GM21737 (cell line): Measurements from ENCODE around the gene CHST7.

Source experiments
- ATAC-seq: cut with Tn5 transposase; IDR thresholded peaks from one replicate; pipeline ENCODE4 v1.9.1; 2021; ENCODE audit warnings: mild to moderate bottlenecking, moderate library complexity; ENCODE audit not compliant: unreplicated experiment

The CHST7 gene

GRCh38 chrX:46573892-46574773 lies 568 bp downstream of the CHST7 start:
- ATAC-seq: peak; percentile 37

GRCh38 chrX:46574774-46575381 lies 1.3 kb downstream of the CHST7 start:
- ATAC-seq: peak; percentile 22

DNA sequence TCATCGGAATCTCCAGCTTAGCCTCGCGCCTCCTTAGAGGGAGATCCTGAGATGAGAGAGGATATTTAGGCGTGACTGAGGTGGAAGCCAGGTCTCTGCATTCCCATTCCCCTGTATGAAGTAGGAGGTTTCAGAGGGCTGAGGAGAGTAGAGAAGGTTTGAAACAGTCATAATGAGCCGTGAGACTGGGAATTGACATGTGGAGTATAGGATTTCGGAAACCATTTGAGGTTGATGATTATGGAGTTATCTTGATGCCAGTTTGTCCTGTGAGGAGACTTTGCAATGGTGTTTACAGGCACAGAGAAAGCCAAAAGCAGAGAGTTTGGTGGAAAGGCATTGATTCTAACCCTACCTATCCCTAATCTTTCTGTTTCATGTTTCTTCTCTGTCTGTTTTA lies 2.0 kb downstream of the CHST7 start:
- ATAC-seq: no peak

DNA sequence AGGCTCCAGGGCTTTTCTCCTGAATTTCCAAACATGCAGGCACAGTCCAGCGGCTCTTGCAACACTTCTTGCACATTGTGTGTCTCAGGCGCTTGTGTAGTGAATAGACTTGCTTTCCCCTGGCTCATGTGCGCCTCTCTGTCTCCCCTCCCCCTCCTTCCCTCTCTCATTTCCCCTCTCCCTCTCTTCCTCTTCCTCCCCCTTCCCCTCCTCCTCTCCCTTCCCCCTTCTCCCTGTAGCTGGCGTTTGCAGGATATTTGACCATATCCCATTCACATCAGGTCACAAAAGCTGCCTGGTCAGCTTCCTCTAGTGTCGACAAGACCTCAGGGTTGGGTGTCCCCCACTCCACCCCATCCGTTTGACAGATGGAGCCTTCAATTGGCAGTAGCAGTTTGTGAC lies 2.4 kb downstream of the CHST7 start:
- ATAC-seq: no peak

DNA sequence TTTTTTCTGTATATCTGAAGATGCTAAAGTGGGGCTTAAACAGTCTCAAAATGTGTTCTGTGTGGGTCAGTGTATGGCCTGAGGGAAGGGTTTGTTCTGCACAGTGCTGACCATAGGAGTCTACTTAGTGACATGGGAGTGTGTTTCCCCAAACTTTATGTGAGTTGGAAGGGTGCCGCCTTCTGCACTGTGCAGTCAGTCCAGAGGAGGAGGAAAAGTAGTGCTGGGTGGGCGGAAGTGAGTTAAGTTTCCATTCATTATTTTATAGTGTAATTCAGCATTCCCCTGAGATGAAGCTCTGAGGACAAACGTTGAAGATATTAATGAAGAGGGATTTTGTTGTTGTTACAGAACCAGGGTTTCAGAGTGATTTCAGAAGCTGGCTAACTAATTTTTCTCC lies 2.9 kb downstream of the CHST7 start:
- no peak for ATAC-seq

GRCh38 chrX:46577221-46578005 lies 3.8 kb downstream of the CHST7 start:
- ATAC-seq: no peak

- no peak for ATAC-seq
Measured at GRCh38 chrX:46579250-46579649, 5.7 kb downstream of the CHST7 start.

DNA sequence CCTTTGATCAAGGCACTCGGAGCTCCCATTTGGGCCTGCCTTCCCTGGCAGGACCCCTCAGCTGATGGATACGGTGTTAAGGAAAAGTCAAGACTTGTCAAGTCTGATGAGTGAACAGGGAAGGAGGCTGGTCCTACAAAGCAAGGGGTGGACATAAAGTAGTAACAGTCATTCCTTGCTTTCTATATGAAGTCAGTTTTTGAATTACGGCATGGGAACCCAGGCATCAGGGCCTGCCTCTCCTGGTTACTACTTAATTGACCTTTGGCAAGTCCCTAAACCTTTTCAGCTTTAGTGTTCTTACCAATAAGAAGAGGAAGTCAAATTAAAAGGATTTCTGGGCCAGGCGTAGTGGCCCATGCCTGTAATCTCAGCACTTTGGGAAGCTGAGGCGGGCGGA lies 7.0 kb downstream of the CHST7 start:
- no peak for ATAC-seq

DNA sequence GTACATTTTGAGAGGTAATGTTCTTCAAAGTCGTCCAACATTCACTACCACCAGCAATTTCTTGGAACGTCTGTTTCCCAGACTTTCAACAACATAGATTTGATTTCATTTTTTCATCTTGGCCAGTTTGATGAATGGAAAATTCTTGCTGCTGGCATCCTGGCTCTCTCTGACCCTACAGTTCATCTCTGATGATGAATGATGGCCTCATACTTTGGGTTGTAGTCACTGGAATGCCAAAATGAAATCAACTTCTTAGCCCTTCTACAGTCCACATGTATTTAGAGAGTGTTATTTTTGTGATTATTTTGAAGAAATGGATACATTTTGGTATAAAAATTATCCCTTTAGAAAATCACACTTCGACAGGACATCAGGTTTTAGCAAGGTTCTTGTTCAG lies 8.8 kb downstream of the CHST7 start:
- ATAC-seq: no peak

DNA sequence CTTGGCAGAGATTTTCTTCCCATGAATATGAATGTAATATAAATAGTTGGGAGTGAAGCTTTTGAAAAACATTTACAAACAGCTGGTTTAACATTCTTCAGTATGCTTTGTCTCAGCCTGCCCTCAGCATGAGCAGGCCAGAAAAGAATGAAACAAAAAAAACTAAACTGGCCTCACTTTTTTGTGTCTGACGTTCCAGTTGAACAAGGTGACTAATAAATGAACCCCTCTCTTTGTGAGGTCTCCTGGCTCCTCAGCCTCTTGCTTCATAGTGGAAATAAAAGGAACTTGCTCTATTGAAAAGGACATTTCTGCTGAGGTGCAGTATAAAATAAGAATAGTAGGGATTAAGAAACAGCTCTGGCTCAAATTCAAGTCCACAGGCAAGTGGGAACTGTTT lies 9.4 kb downstream of the CHST7 start:
- ATAC-seq: no peak

DNA sequence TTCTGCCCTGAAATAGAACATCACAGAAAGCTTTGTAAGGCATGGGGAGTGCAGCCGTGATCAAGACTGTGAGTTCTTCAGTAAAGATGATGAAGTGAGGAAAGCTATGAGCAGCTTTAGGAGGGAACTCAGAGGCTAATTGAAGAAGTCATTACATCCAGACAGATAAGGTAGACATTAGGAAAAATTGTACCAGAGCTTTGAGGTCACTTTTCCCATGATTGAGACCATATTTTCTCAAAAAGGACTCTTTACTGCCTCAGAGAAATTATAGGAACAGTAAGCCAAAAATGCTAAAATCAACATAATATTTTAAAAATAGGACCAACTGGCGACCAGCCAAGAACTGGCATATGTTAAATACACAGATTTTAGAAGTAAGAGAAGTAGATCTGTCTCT lies 11.2 kb downstream of the CHST7 start:
- ATAC-seq: no peak

DNA sequence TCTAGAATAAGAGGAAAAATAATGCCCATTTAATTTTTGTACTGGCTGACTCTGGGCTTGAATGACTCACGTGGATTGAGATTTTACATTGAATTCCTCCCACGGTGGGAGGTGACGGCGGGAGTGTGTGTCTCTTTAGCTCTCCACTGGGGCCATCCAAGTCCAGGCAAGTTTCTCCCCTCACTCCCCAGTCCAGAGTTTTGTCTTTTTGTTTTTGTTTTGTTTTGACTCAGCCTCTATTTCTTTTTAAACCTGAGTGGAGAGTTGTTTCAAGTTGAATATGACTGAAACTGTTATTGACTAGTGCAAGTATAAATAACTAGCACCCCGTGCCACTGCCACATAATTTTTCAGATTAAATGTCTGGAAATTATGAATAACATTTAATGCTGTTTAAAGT lies 13.6 kb downstream of the CHST7 start:
- no peak for ATAC-seq

DNA sequence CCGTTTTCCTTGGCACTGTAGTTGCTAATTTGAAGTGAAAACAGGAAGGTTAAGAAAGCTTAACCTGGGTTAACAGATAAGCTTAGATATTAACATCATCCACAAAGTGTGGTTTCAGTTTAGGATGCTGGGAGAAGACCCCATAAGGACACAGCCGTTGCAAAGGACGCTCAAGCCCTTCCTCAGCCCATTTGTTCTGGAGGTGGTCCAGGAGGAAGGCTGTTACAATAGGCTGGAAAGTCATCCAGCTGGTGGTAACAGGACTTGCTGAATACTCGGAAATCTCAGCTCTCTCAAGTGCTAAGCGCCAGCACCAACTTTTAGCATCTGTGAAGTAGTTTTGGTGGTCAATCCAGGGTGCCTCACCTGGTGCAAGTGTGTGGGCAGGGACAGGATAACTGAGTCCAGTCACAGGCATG lies 14.2 kb downstream of the CHST7 start:
- ATAC-seq: no peak

DNA sequence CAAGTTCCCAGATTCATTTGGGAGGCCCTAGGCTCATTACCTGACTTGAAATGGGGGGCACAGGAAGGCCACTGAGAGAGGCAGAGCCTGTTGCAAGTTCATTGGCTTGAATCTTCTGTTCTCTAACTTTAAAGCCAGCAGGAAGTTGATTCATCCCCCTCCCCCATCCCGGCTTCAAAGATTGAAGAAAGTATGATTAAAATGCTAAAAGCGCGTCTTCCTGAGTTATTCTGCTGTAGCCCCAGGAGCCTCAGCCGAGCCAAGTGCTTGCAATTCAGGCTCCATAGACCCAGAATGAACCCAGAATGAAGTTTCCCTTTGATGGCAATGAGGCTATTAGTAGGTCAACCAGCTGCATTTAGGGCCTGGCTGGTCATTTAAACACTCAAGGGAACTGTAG lies 14.7 kb downstream of the CHST7 start:
- ATAC-seq: no peak

GRCh38 chrX:46589977-46590723 lies 16.6 kb downstream of the CHST7 start:
- no peak for ATAC-seq

DNA sequence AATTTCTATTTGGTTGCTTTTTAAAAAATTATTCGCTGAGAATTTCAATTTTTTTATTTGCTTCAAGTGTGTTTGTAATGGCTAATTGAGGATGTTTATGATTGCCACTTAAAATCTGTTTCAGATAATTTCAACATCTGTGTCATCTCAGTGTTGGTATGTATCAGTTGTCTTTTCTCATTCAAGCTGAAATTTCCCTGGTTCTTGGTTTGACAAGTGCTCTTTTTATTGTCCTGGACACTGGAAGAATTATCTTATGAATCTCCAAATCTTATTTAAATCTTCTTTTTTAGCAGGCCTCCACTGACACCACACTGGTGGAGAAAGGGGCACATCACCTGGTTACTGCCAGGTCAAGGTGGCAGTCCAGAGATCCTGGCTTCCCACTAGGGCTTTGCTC lies 21.5 kb downstream of the CHST7 start:
- no peak for ATAC-seq

GRCh38 chrX:46597208-46597607 lies 23.6 kb downstream of the CHST7 start:
- no peak for ATAC-seq

DNA sequence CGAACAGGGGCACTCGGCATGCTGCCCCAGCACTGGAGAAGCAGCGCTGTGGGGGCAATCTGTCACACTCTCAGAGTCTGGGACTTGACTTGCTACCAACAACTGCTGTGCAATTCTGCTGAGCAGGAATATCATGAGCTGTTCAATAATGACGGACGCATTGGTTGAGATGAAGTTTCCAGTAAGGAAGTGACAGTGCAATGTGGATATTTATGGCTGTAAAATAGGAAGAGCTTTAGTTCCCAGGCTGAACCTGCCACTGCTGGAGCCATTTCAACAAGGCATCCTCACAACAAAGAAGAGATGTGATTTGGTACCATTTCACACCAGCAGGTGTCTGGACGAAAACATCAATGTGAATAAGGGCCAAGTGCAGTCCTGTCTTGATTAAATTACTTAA lies 24.2 kb downstream of the CHST7 start:
- ATAC-seq: no peak

GRCh38 chrX:46599051-46599560 lies 25.5 kb downstream of the CHST7 start:
- ATAC-seq: no peak

DNA sequence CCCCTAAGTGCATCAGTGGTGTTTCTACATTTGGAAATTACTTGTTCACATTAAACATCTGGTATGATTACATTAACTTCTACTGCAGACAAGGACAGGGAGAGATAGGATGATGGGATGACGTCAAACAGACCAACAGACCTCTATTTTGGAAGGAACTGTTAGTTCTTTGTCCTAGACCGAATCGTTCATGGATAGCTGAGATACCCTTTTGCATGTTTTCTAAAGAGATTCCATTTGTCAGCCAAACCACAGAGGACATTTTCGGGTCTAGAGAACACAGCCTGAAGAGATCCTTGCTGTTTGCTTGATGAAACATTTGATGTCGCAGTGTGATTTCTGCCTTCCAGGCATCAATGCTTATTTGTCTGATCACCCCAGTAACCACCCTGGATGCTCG lies 27.7 kb downstream of the CHST7 start:
- no peak for ATAC-seq
